Caco-2 (cell line): ENCODE measurements around the gene PHACTR1. TPM values are rescaled to one million over a fixed set of nuclear protein-coding genes. Genes with fewer than 3 reads are reported as not detected.

ENCODE experiments used
- BruUV-seq: library from RNA; stranded (reverse); fragments of 400-500 nt; replicated peaks from 2 replicates; lab custom pipeline; 2021; lab: Mats Ljungman, UMichigan
- CTCF ChIA-PET: fragments of 300-600 bp; sonication (Branson Sonifier 250); formaldehyde crosslinking; loops from one replicate; lab custom pipeline; 2022; ENCODE audit warnings: antibody characterized with exemption; lab: Charles Lee
- POLR2A ChIA-PET: fragments of 300-600 bp; sonication (Branson Sonifier 250); formaldehyde crosslinking; loops from one replicate; lab custom pipeline; 2022; ENCODE audit warnings: antibody characterized with exemption; lab: Charles Lee
- DNase-seq, 2 experiments: peaks; one replicate each; pipeline versions ENCODE4 v3.0.0 to v3.0.0-alpha.2; 2020 to 2022
- H3K27me3 ChIP-seq: replicated peaks from 2 replicates; pipeline ENCODE4 v1.6.0; 2011; ENCODE audit warnings: low read length; ENCODE audit not compliant: control insufficient read depth, insufficient read depth
- H3K36me3 ChIP-seq: 2 replicates; pipeline ENCODE4 v1.5.1; 2011; ENCODE audit warnings: low read length; ENCODE audit not compliant: control insufficient read depth, insufficient read depth
- H3K4me1 ChIP-seq: fragments of 250-450 bp; sonication (Bioruptor Pico); 2 replicates; pipeline ENCODE4 v1.5.1; 2020; ENCODE audit warnings: mild to moderate bottlenecking
- H3K4me3 ChIP-seq: 2 replicates; pipeline ENCODE4 v1.5.1; 2011; ENCODE audit warnings: low read depth, mild to moderate bottlenecking, control low read depth, low read length
- H3K9me3 ChIP-seq: fragments of 250-450 bp; sonication (Bioruptor Pico); 2 replicates; pipeline ENCODE4 v1.5.1; 2020; ENCODE audit warnings: mild to moderate bottlenecking, moderate library complexity
- H3K27ac Mint-ChIP-seq: one replicate; pipeline ENCODE4 v1.8.0; 2022; ENCODE audit warnings: mixed read lengths; ENCODE audit not compliant: unreplicated experiment
- H3K27me3 Mint-ChIP-seq: one replicate; pipeline ENCODE4 v1.8.0; 2022; ENCODE audit warnings: mixed read lengths; ENCODE audit not compliant: insufficient read depth, unreplicated experiment
- H3K36me3 Mint-ChIP-seq: one replicate; pipeline ENCODE4 v1.8.0; 2022; ENCODE audit warnings: mild to moderate bottlenecking, mixed read lengths; ENCODE audit not compliant: insufficient read depth, unreplicated experiment
- H3K4me1 Mint-ChIP-seq: one replicate; pipeline ENCODE4 v1.8.0; 2022; ENCODE audit warnings: low read depth, mixed read lengths; ENCODE audit not compliant: unreplicated experiment
- H3K4me3 Mint-ChIP-seq: one replicate; pipeline ENCODE4 v1.8.0; 2022; ENCODE audit warnings: mild to moderate bottlenecking, moderate library complexity, mixed read lengths; ENCODE audit not compliant: unreplicated experiment
- H3K9me3 Mint-ChIP-seq: one replicate; pipeline ENCODE4 v1.8.0; 2022; ENCODE audit warnings: mixed read lengths; ENCODE audit not compliant: unreplicated experiment
- intact Hi-C: fragments of 100-400 bp; cut with micrococcal nuclease; formaldehyde crosslinking; loops from one replicate; pipeline ENCODE4 v1.10.0; 2022; ENCODE audit not compliant: unreplicated experiment
- total RNA-seq: library from RNA; stranded (reverse); gene quantifications from 2 replicates; pipeline ENCODE4 v1.2.3, GENCODE V29; 2022
- TF ChIP-seq, protein P1 (sequence below), 2 experiments: fragments of 200-600 bp in 1 of 2; IDR thresholded peaks; 1 replicate in 1 of 2; 2 replicates in 1 of 2; pipeline versions ENCODE4 v1.5.1 to v1.8.0; 2011 to 2022; ENCODE audit warnings: antibody characterized with exemption in 1 of 2, control low read depth in 1 of 2, inconsistent platforms in 1 of 2, low read depth in 1 of 2, low read length in 1 of 2, mild to moderate bottlenecking in 1 of 2, moderate library complexity in 1 of 2; ENCODE audit not compliant: insufficient read depth in 1 of 2, severe bottlenecking in 1 of 2, unreplicated experiment in 1 of 2

PHACTR1 gene
- total RNA-seq, 1 experiment from 2014 or later: 0.41 TPM

GRCh38 chr6:13089296-13089994 lies 372.9 kb downstream of the PHACTR1 start:
- no peaks in the 10 kb centered on the region for H3K4me1 Mint-ChIP-seq
- no peaks in the 10 kb centered on the region for H3K27me3 ChIP-seq
- H3K27me3 Mint-ChIP-seq: peaks cover 5% of the 10 kb centered on the region
- H3K4me3 Mint-ChIP-seq: no peak overlapping the region
- DNase-seq: no peak
- intact Hi-C loops: no loop called here
- TF ChIP-seq, protein P1, sequence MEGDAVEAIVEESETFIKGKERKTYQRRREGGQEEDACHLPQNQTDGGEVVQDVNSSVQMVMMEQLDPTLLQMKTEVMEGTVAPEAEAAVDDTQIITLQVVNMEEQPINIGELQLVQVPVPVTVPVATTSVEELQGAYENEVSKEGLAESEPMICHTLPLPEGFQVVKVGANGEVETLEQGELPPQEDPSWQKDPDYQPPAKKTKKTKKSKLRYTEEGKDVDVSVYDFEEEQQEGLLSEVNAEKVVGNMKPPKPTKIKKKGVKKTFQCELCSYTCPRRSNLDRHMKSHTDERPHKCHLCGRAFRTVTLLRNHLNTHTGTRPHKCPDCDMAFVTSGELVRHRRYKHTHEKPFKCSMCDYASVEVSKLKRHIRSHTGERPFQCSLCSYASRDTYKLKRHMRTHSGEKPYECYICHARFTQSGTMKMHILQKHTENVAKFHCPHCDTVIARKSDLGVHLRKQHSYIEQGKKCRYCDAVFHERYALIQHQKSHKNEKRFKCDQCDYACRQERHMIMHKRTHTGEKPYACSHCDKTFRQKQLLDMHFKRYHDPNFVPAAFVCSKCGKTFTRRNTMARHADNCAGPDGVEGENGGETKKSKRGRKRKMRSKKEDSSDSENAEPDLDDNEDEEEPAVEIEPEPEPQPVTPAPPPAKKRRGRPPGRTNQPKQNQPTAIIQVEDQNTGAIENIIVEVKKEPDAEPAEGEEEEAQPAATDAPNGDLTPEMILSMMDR (IDR thresholded peaks at IDR 0.05; ENCODE audit: insufficient read depth in 1 of 2, low read depth in 1 of 2, low read length in 1 of 2, severe bottlenecking in 1 of 2, unreplicated experiment in 1 of 2): no peak
- no peaks in the 10 kb centered on the region for H3K36me3 Mint-ChIP-seq
- H3K9me3 ChIP-seq: no peaks in the 10 kb centered on the region
- CTCF ChIA-PET: no interaction called here
- no peaks in the 10 kb centered on the region for H3K36me3 ChIP-seq
- POLR2A ChIA-PET: no interaction called here
- H3K4me3 ChIP-seq: no peak overlapping the region
- no peak overlapping the region for H3K27ac Mint-ChIP-seq
- H3K4me1 ChIP-seq: no peaks in the 10 kb centered on the region
- BruUV-seq: no TSS peak
- H3K9me3 Mint-ChIP-seq: no peaks in the 10 kb centered on the region

GRCh38 chr6:13091192-13091591 lies 374.6 kb downstream of the PHACTR1 start:
- POLR2A ChIA-PET: no interaction called here
- BruUV-seq: no TSS peak
- peaks cover 5% of the 10 kb centered on the region for H3K27me3 Mint-ChIP-seq

DNA sequence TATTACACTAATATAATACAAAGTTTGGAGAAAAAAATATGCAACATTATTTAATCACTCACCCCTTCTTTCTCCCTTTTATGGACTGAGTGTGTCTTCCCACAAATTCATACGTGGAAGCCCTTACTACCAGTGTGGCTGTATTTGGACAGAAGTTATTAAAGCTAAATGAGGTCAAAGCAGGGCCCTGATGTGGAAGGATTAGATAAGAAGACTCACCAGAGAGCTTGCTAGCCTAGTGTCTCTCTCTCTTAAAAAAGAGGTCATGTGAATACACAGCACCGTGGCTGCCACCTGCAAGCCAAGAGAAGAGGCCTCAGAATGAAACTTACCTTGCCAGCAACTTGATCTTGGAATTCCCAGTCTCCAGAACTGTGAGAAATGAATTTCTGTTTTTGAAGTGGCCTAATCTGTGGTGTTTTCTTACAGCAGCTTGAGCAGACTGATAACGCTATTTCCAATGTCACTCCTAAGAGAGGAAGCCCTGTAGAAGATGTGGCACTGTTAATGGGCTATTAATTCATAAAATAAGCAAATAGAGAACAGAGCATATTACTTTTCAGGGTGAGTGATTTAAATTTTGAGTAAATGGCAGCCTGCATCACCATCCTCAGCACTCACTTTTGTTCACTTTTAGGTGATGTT lies 378.3 kb downstream of the PHACTR1 start:
- Histone ChIP-seq H3K4me1 (no peaks in the 10 kb centered on the region), H3K27me3 (no peaks in the 10 kb centered on the region), H3K4me3 (no peak overlapping the region), H3K9me3 (no peaks in the 10 kb centered on the region), H3K36me3 (no peaks in the 10 kb centered on the region)
- H3K4me3 Mint-ChIP-seq: no peak overlapping the region
- no TSS peak for BruUV-seq
- ChIA-PET POLR2A (no interaction called here), CTCF (no interaction called here)
- no peak overlapping the region for H3K27ac Mint-ChIP-seq
- no peak for DNase-seq
- H3K36me3 Mint-ChIP-seq: no peaks in the 10 kb centered on the region
- H3K27me3 Mint-ChIP-seq: no peaks in the 10 kb centered on the region
- no peaks in the 10 kb centered on the region for H3K4me1 Mint-ChIP-seq
- intact Hi-C loops: no loop called here
- TF ChIP-seq, protein P1 (IDR thresholded peaks at IDR 0.05; ENCODE audit: insufficient read depth in 1 of 2, low read depth in 1 of 2, low read length in 1 of 2, severe bottlenecking in 1 of 2, unreplicated experiment in 1 of 2): no peak
- H3K9me3 Mint-ChIP-seq: no peaks in the 10 kb centered on the region

More at GRCh38 chr6:13091192-13091591, 374.6 kb downstream of the PHACTR1 start:
- intact Hi-C loops: no loop called here
- no peak overlapping the region for H3K4me3 ChIP-seq
- H3K27ac Mint-ChIP-seq: no peak overlapping the region
- no peaks in the 10 kb centered on the region for H3K27me3 ChIP-seq
- no peaks in the 10 kb centered on the region for H3K4me1 ChIP-seq
- TF ChIP-seq, protein P1 (IDR thresholded peaks at IDR 0.05; ENCODE audit: insufficient read depth in 1 of 2, low read depth in 1 of 2, low read length in 1 of 2, severe bottlenecking in 1 of 2, unreplicated experiment in 1 of 2): no peak
- no peak overlapping the region for H3K4me3 Mint-ChIP-seq
- no peaks in the 10 kb centered on the region for H3K9me3 Mint-ChIP-seq
- H3K9me3 ChIP-seq: no peaks in the 10 kb centered on the region
- CTCF ChIA-PET: no interaction called here
- H3K36me3 ChIP-seq: no peaks in the 10 kb centered on the region
- H3K36me3 Mint-ChIP-seq: no peaks in the 10 kb centered on the region
- no peaks in the 10 kb centered on the region for H3K4me1 Mint-ChIP-seq
- no peak for DNase-seq
